K562 (cell line): Measurements from ENCODE around the gene SLC30A1. TPM values are rescaled to one million over a fixed set of nuclear protein-coding genes. Genes with fewer than 3 reads are reported as not detected.

Experiments used
- BMI1 ChIP-seq: fragments of 150-350 bp; IDR thresholded peaks from 2 replicates; pipeline ENCODE4 v1.6.1; 2014; ENCODE audit warnings: low read length
- CHAMP1 ChIP-seq: fragments of 450-650 bp; IDR thresholded peaks from 2 replicates; pipeline ENCODE4 v1.6.1; 2016; ENCODE audit warnings: mild to moderate bottlenecking
- CUX1 ChIP-seq: fragments of 200-800 bp; sonication (Bioruptor generic); IDR thresholded peaks from 2 replicates; pipeline ENCODE4 v1.6.1; 2016; ENCODE audit warnings: missing genetic modification characterization, missing compliant biosample characterization
- FOXP4 ChIP-seq: sonication (generic); formaldehyde crosslinking; IDR thresholded peaks from 2 replicates; pipeline ENCODE4 v1.8.0; 2022; ENCODE audit warnings: mild to moderate bottlenecking, missing genetic modification reagents, borderline replicate concordance
- SLC30A9 ChIP-seq: fragments of 250-450 bp; sonication (Bioruptor Pico); IDR thresholded peaks from 2 replicates; pipeline ENCODE4 v1.8.0; 2022; ENCODE audit warnings: mild to moderate bottlenecking, moderate library complexity
- TCFL5 ChIP-seq: fragments of 250-450 bp; sonication (Bioruptor Pico); conservative IDR thresholded peaks from 2 replicates; pipeline ENCODE4 v1.6.1; 2021; ENCODE audit warnings: mild to moderate bottlenecking, moderate library complexity, matching md5 sums
- THRA ChIP-seq: fragments of 450-650 bp; IDR thresholded peaks from 2 replicates; pipeline ENCODE4 v1.6.1; 2017; ENCODE audit warnings: mild to moderate bottlenecking, moderate library complexity
- TRIM24 ChIP-seq, 2 experiments: fragments of 450-650 bp; IDR thresholded peaks; 2 replicates each; pipeline ENCODE4 v1.6.1; 2016
- USF1 ChIP-seq: sonication (generic); formaldehyde crosslinking; IDR thresholded peaks from 2 replicates; pipeline ENCODE4 v1.9.0; 2022; ENCODE audit warnings: mild to moderate bottlenecking, missing genetic modification reagents
- ZHX1 ChIP-seq: fragments of 150-350 bp; conservative IDR thresholded peaks from 2 replicates; pipeline ENCODE4 v1.6.1; 2014; ENCODE audit warnings: low read length
- ZNF717 ChIP-seq: fragments of 250-450 bp; sonication (Bioruptor Pico); IDR thresholded peaks from 2 replicates; pipeline ENCODE4 v1.5.0; 2021
- ZNF77 ChIP-seq: fragments of 250-450 bp; sonication (Bioruptor Pico); IDR thresholded peaks from 2 replicates; pipeline ENCODE4 v1.5.0; 2020
- polyA plus RNA-seq, 8 experiments: library from polyadenylated mRNA; depleted of rRNA in 4 of 8; stranded (reverse) in 5 of 8; unstranded in 3 of 8; fragments of >200 nt; fragmentation: Nextera tagmentation in 2 of 8; fragmentation: Illumina TruSeq in 1 of 8; extraction: Ambion mirVana in 2 of 8; extraction: Trizol in 1 of 8; gene quantifications; 2 replicates each; pipeline versions ENCODE4 v1.2.1 to v1.2.3, GENCODE V29; 2011 to 2014; ENCODE audit warnings: inconsistent platforms in 1 of 8, missing spikeins in 1 of 8
- total RNA-seq, 7 experiments: library from RNA; depleted of rRNA in 6 of 7; stranded (reverse); fragments of >200 nt in 6 of 7; fragmentation: Illumina TruSeq in 2 of 7; extraction: Trizol in 2 of 7; gene quantifications; 2 replicates each; pipeline versions ENCODE4 v1.2.1 to v1.2.3, GENCODE V29; 2011 to 2021; ENCODE audit warnings: low replicate concordance in 1 of 7

SLC30A1 gene
- total and polyA plus RNA-seq, 9 of the 15 experiments (the other 6 are each of a cell fraction or from before 2014, with no cell fraction given), result 4.1 to 14.4 (median 6.6) TPM

GRCh38 chr1:211578640-211579439 is at the start of gene SLC30A1 (continued):
- TF ChIP-seq ZHX1, result no peak
- TF ChIP-seq CUX1 (CRISPR knock-in tag), result no peak
- no peak for TF ChIP-seq SLC30A9 (CRISPR knock-in tag)
- TF ChIP-seq USF1 (CRISPR knock-in tag), result no peak
- no peak for TF ChIP-seq THRA
- TF ChIP-seq FOXP4 (CRISPR knock-in tag), result 0 out of 2 replicates have a peak, but pooled peaks have one; percentile 65
- TF ChIP-seq TCFL5 (CRISPR knock-in tag), result no peak
- no peak for TF ChIP-seq ZNF717 (CRISPR knock-in tag)
- TF ChIP-seq CHAMP1, result no peak
- TF ChIP-seq ZNF77 (CRISPR knock-in tag), result no peak
- no peak for TF ChIP-seq TRIM24 (IDR thresholded peaks at IDR 0.05)
- no peak for TF ChIP-seq BMI1
